Measurements from ENCODE around the gene PGA4. TPM values are rescaled to one million over a fixed set of nuclear protein-coding genes. Genes with fewer than 3 reads are reported as not detected.
A peak's percentile ranks its signal among the peaks of the same experiment; 100 is the strongest.
"Not testable (repeated sequence)": the region's sequence is repeated elsewhere in the genome, so short reads cannot be mapped to it uniquely, and the experiment has no call there.

PGA4 gene
- total RNA-seq, 1 donor from 2014 or later: 0.67 TPM

GRCh38 chr11:61198361-61198760 is 23.8 kb upstream of the PGA4 start:
- no peaks in the 10 kb centered on the region for H3K4me1 ChIP-seq
- H3K27me3 ChIP-seq: no peaks in the 10 kb centered on the region
- no peak overlapping the region for H3K4me3 ChIP-seq
- no peak for ATAC-seq
- no peaks in the 10 kb centered on the region for H3K9me3 ChIP-seq
- H3K27ac ChIP-seq: no peak overlapping the region
- no peaks in the 10 kb centered on the region for H3K36me3 ChIP-seq
- DNase-seq: no peak
- TF ChIP-seq CTCF (IDR thresholded peaks at IDR 0.05): no peak
- intact Hi-C loops (cut with DNase I): no loop called here

GRCh38 chr11:61198948-61199523 is 23.1 kb upstream of the PGA4 start:
- ATAC-seq (no peak), DNase-seq (no peak)
- no peaks in the 10 kb centered on the region for H3K36me3 ChIP-seq
- H3K27ac ChIP-seq: no peak overlapping the region
- intact Hi-C loops (cut with DNase I): no loop called here
- H3K4me1 ChIP-seq: no peaks in the 10 kb centered on the region
- H3K4me3 ChIP-seq: no peak overlapping the region
- no peaks in the 10 kb centered on the region for H3K9me3 ChIP-seq
- no peaks in the 10 kb centered on the region for H3K27me3 ChIP-seq
- TF ChIP-seq CTCF (IDR thresholded peaks at IDR 0.05): no peak

- intact Hi-C loops (cut with DNase I): no loop called here
- Histone ChIP-seq H3K36me3 (no peaks in the 10 kb centered on the region), H3K27me3 (no peaks in the 10 kb centered on the region), H3K27ac (no peak overlapping the region), H3K4me1 (no peaks in the 10 kb centered on the region), H3K4me3 (no peak overlapping the region), H3K9me3 (no peaks in the 10 kb centered on the region)
- no peak for TF ChIP-seq CTCF (IDR thresholded peaks at IDR 0.05)
- DNase-seq (no peak), ATAC-seq (no peak)
Measured at GRCh38 chr11:61201476-61201875, 20.7 kb upstream of the PGA4 start.

- DNase-seq, ATAC-seq, H3K27me3 ChIP-seq: not testable (repeated sequence)
Measured at GRCh38 chr11:61202950-61203746, 19.0 kb upstream of the PGA4 start, which contains the start of gene PGA3. PGA3 (plus strand) TSS chr11:61203515; CDS start chr11:61203565, 50 bp downstream.

GRCh38 chr11:61203873-61204272 is 18.3 kb upstream of the PGA4 start:
- H3K4me1 ChIP-seq; H3K27me3 ChIP-seq; intact Hi-C loops (cut with DNase I); H3K9me3 ChIP-seq; H3K27ac ChIP-seq; H3K4me3 ChIP-seq; DNase-seq; H3K36me3 ChIP-seq: not testable (repeated sequence)
- ATAC-seq: peak; percentile 80

More at GRCh38 chr11:61202950-61203746, 19.0 kb upstream of the PGA4 start, which contains the start of gene PGA3:
- H3K9me3 ChIP-seq; H3K4me1 ChIP-seq; intact Hi-C loops (cut with DNase I); H3K36me3 ChIP-seq; H3K27ac ChIP-seq; H3K4me3 ChIP-seq: not testable (repeated sequence)

GRCh38 chr11:61204502-61205059 is 17.6 kb upstream of the PGA4 start:
- H3K4me3 ChIP-seq; H3K4me1 ChIP-seq; H3K27me3 ChIP-seq; DNase-seq; ATAC-seq; H3K27ac ChIP-seq; H3K36me3 ChIP-seq; intact Hi-C loops (cut with DNase I); H3K9me3 ChIP-seq: not testable (repeated sequence)

- H3K4me3 ChIP-seq; H3K9me3 ChIP-seq; H3K27me3 ChIP-seq; DNase-seq; intact Hi-C loops (cut with DNase I); ATAC-seq; H3K4me1 ChIP-seq; H3K36me3 ChIP-seq; H3K27ac ChIP-seq: not testable (repeated sequence)
Measured at GRCh38 chr11:61207636-61208310, 14.4 kb upstream of the PGA4 start.

- intact Hi-C loops (cut with DNase I); DNase-seq; H3K4me1 ChIP-seq; H3K9me3 ChIP-seq; H3K36me3 ChIP-seq; H3K27me3 ChIP-seq; H3K4me3 ChIP-seq; ATAC-seq; H3K27ac ChIP-seq: not testable (repeated sequence)
Measured at GRCh38 chr11:61210629-61211028, 11.5 kb upstream of the PGA4 start.

GRCh38 chr11:61211327-61211952 is 10.7 kb upstream of the PGA4 start:
- H3K4me3 ChIP-seq; H3K9me3 ChIP-seq; ATAC-seq; H3K4me1 ChIP-seq; H3K27me3 ChIP-seq; H3K27ac ChIP-seq; DNase-seq; H3K36me3 ChIP-seq; intact Hi-C loops (cut with DNase I): not testable (repeated sequence)

- H3K4me3 ChIP-seq; H3K4me1 ChIP-seq; H3K36me3 ChIP-seq; H3K9me3 ChIP-seq; ATAC-seq; H3K27me3 ChIP-seq; DNase-seq; H3K27ac ChIP-seq; intact Hi-C loops (cut with DNase I): not testable (repeated sequence)
Measured at GRCh38 chr11:61212202-61212601, 9.9 kb upstream of the PGA4 start.

All from upper lobe of right lung (tissue), 1 donor.